SK-N-SH (cell line): Measurements from ENCODE around the gene SNW1. TPM values are rescaled to one million over a fixed set of nuclear protein-coding genes. Genes with fewer than 3 reads are reported as not detected.
A peak's percentile ranks its signal among the peaks of the same experiment; 100 is the strongest.

Source experiments
- CTCF ChIA-PET: fragments of 300-600, 350-600 bp; formaldehyde crosslinking; extraction: SDS; loops from one replicate; lab custom pipeline; 2021; lab: Yijun Ruan, JAX
- POLR2A ChIA-PET: fragments of 350-600 bp; sonication (Branson Sonifier 250); formaldehyde crosslinking; extraction: SDS; loops from one replicate; lab custom pipeline; 2020; ENCODE audit warnings: antibody characterized with exemption, inconsistent platforms; lab: Yijun Ruan, JAX
- DNase-seq: peaks from one replicate; pipeline ENCODE4 v3.0.0; 2012
- H2AFZ ChIP-seq: fragments of 200-600 bp; sonication (generic); 2 replicates; pipeline ENCODE4 v1.8.1; 2016; ENCODE audit warnings: antibody characterized with exemption, mild to moderate bottlenecking, low read depth
- H3F3A ChIP-seq: fragments of 200-600 bp; sonication (generic); replicated peaks from 2 replicates; pipeline ENCODE3; 2016; ENCODE audit warnings: antibody characterized with exemption, mild to moderate bottlenecking; ENCODE audit not compliant: insufficient read depth
- H3K27ac ChIP-seq, 2 experiments: fragments of 200-500 bp in 1 of 2; fragments of 200-600 bp in 1 of 2; sonication (Bioruptor generic) in 1 of 2; sonication (generic), shearing (Covaris generic) in 1 of 2; 2 replicates each; pipeline versions ENCODE4 v1.5.1 to v1.6.1; 2014 to 2016; ENCODE audit warnings: low read depth in 2 of 2, inconsistent platforms in 1 of 2, low read length in 1 of 2, mild to moderate bottlenecking in 1 of 2, mixed read lengths in 1 of 2
- H3K27me3 ChIP-seq: fragments of 200-600 bp; sonication (generic), shearing (Covaris generic); 2 replicates; pipeline ENCODE4 v1.6.1; 2016; ENCODE audit warnings: mixed run types; ENCODE audit not compliant: insufficient read depth
- H3K36me3 ChIP-seq, 2 experiments: fragments of 200-500 bp in 1 of 2; fragments of 200-600 bp in 1 of 2; sonication (Bioruptor generic) in 1 of 2; sonication (generic) in 1 of 2; replicated peaks in 1 of 2; 2 replicates each; pipeline versions ENCODE3 to v1.5.1; 2014 to 2016; ENCODE audit warnings: low read length in 1 of 2, mild to moderate bottlenecking in 1 of 2; ENCODE audit not compliant: insufficient read depth in 2 of 2, control insufficient read depth in 1 of 2
- H3K4me1 ChIP-seq, 2 experiments: fragments of 200-500 bp in 1 of 2; fragments of 200-600 bp in 1 of 2; sonication (Bioruptor generic) in 1 of 2; sonication (generic), shearing (Covaris generic) in 1 of 2; 2 replicates each; pipeline versions ENCODE4 v1.5.1 to v1.6.1; 2014 to 2016; ENCODE audit warnings: low read depth in 1 of 2, low read length in 1 of 2, mixed run types in 1 of 2; ENCODE audit not compliant: insufficient read depth in 2 of 2, control insufficient read depth in 1 of 2
- H3K4me2 ChIP-seq: fragments of 200-600 bp; sonication (generic), shearing (Covaris generic); 2 replicates; pipeline ENCODE4 v1.6.1; 2017; ENCODE audit warnings: mixed run types
- H3K4me3 ChIP-seq, 2 experiments: fragments of 200-500 bp in 1 of 2; fragments of 200-600 bp in 1 of 2; sonication (Bioruptor generic) in 1 of 2; sonication (generic), shearing (Covaris generic) in 1 of 2; 2 replicates each; pipeline versions ENCODE4 v1.5.1 to v1.8.1; 2014 to 2016; ENCODE audit warnings: low read depth in 2 of 2, inconsistent platforms in 1 of 2, low read length in 1 of 2, mild to moderate bottlenecking in 1 of 2, mixed read lengths in 1 of 2, moderate library complexity in 1 of 2
- H3K79me2 ChIP-seq: fragments of 200-600 bp; sonication (generic); 2 replicates; pipeline ENCODE4 v1.8.1; 2017; ENCODE audit warnings: mild to moderate bottlenecking; ENCODE audit not compliant: insufficient read depth
- H3K9ac ChIP-seq: fragments of 200-600 bp; sonication (generic); 2 replicates; pipeline ENCODE4 v1.6.1; 2017; ENCODE audit warnings: mixed run types
- H3K9me2 ChIP-seq: fragments of 200-600 bp; sonication (generic); 2 replicates; pipeline ENCODE4 v1.6.1; 2017; ENCODE audit warnings: mixed run types
- H3K9me3 ChIP-seq: fragments of 200-600 bp; sonication (generic); 2 replicates; pipeline ENCODE4 v1.6.1; 2017; ENCODE audit warnings: mixed run types, mild to moderate bottlenecking, moderate library complexity
- H4K20me1 ChIP-seq: fragments of 200-600 bp; sonication (generic); 2 replicates; pipeline ENCODE4 v1.6.1; 2017; ENCODE audit warnings: mild to moderate bottlenecking, mixed run types; ENCODE audit not compliant: insufficient read depth
- CTCF ChIP-seq: fragments of 200-600 bp; sonication (generic); IDR thresholded peaks from 2 replicates; pipeline ENCODE4 v1.6.1; 2017; ENCODE audit warnings: antibody characterized with exemption, mild to moderate bottlenecking, moderate library complexity
- FOXM1 ChIP-seq: IDR thresholded peaks from 2 replicates; pipeline ENCODE4 v1.4.0; 2012; ENCODE audit warnings: low read depth, mild to moderate bottlenecking
- GATA2 ChIP-seq: sonication (generic); formaldehyde crosslinking; IDR thresholded peaks from 2 replicates; pipeline ENCODE4 v1.5.0; 2020; ENCODE audit warnings: mild to moderate bottlenecking, missing genetic modification reagents
- IRF3 ChIP-seq: fragments of 150-350 bp; IDR thresholded peaks from 2 replicates; pipeline ENCODE4 v1.6.1; 2016; ENCODE audit warnings: mild to moderate bottlenecking, low read depth, low read length
- JUND ChIP-seq: IDR thresholded peaks from 2 replicates; pipeline ENCODE4 v1.4.0; 2012
- NRF1 ChIP-seq: IDR thresholded peaks from 2 replicates; pipeline ENCODE4 v1.6.1; 2012; ENCODE audit warnings: low read depth, mild to moderate bottlenecking, low read length
- RAD21 ChIP-seq: IDR thresholded peaks from 2 replicates; pipeline ENCODE4 v1.6.1; 2012; ENCODE audit warnings: mild to moderate bottlenecking, low read length
- RCOR1 ChIP-seq: fragments of 150-350 bp; IDR thresholded peaks from 2 replicates; pipeline ENCODE4 v1.6.1; 2017; ENCODE audit warnings: antibody characterized with exemption, low read length
- REST ChIP-seq: IDR thresholded peaks from 2 replicates; pipeline ENCODE4 v1.6.1; 2012; ENCODE audit warnings: mild to moderate bottlenecking, low read depth, low read length, moderate library complexity
- SMC3 ChIP-seq: IDR thresholded peaks from 2 replicates; pipeline ENCODE4 v1.6.1; 2012; ENCODE audit warnings: low read depth, low read length, improper control_type of control experiment
- YY1 ChIP-seq: IDR thresholded peaks from 2 replicates; pipeline ENCODE4 v1.4.0; 2012; ENCODE audit warnings: low read depth, mild to moderate bottlenecking
- WGBS: methylation state at CpG from one replicate; pipeline ENCODE4 v1.1.6; 2017; ENCODE audit warnings: low lambda C conversion rate; 5-methylcytosine and 5-hydroxymethylcytosine counted together
- polyA plus RNA-seq, 3 experiments: library from polyadenylated mRNA; depleted of rRNA; stranded (reverse); fragments of >200 nt; gene quantifications; 2 replicates each; pipeline ENCODE4 v1.2.3, GENCODE V29; 2012

The SNW1 gene
- polyA plus RNA-seq, 1 of the 3 experiments (the other 2 are of a cell fraction), result 30.2 TPM

- Histone ChIP-seq H3K4me3 (peak overlapping the region; percentile 86 to 96), H3K27me3 (no peaks in the 10 kb centered on the region), H3K4me2 (peak overlapping the region; percentile 95), H3K9me3 (no peaks in the 10 kb centered on the region), H3K4me1 (peaks cover 17 to 19% of the 10 kb centered on the region in 2 experiments; a peak in 3 of 4 replicates), H3K9me2 (no peaks in the 10 kb centered on the region), H3F3A (peaks cover 8% of the 10 kb centered on the region), H2AFZ (peak overlapping the region; percentile 97), H3K27ac (peak overlapping the region; percentile 58 to 62), H3K79me2 (peaks cover 94% of the 10 kb centered on the region), H4K20me1 (peaks cover 13% of the 10 kb centered on the region; the same call in 1 of the 2 replicates), H3K36me3 (peaks cover 28 to 30% of the 10 kb centered on the region in 2 experiments), H3K9ac (peak overlapping the region; percentile 78)
- WGBS, result under 1% methylated on average over 14 of the region's 14 CpGs
- ChIA-PET CTCF (interaction anchor here (1.6 to 3.2 kb wide), 3 partner anchors 10 to 248 kb away, joined by 8 to 10 read pairs (median 9); no protein-coding TSS in a partner anchor), POLR2A (interaction anchor here (1.4 kb wide), 1 partner anchor 93 kb away, joined by 3 read pairs; the partner anchor contains the start of gene ADCK1)
- TF ChIP-seq REST (no peak), JUND (no peak), CTCF (peak; percentile 57), RAD21 (peak; percentile 41)
- peak; percentile 49 for DNase-seq
Measured at GRCh38 chr14:77707355-77707723, 53.6 kb downstream of the SNW1 start.

- Histone ChIP-seq H3K36me3 (peaks cover 3 to 48% of the 10 kb centered on the region in 2 experiments), H3K4me3 (no peak overlapping the region), H3K4me1 (no peaks in the 10 kb centered on the region), H3K4me2 (no peak overlapping the region), H3K9me2 (no peaks in the 10 kb centered on the region), H3K9ac (no peak overlapping the region), H2AFZ (no peak overlapping the region), H3K27me3 (no peaks in the 10 kb centered on the region), H3F3A (no peaks in the 10 kb centered on the region), H4K20me1 (no peaks in the 10 kb centered on the region), H3K9me3 (no peaks in the 10 kb centered on the region), H3K79me2 (peaks cover 9% of the 10 kb centered on the region; the same call in 1 of the 2 replicates), H3K27ac (no peak overlapping the region)
- 85% methylated on average over 2 of the region's 2 CpGs for WGBS
- ChIA-PET POLR2A (no interaction called here), CTCF (no interaction called here)
- no peak for TF ChIP-seq IRF3
- TF ChIP-seq YY1, result no peak
- TF ChIP-seq CTCF, result no peak
- no peak for TF ChIP-seq RCOR1
- no peak for TF ChIP-seq FOXM1
- TF ChIP-seq SMC3, result no peak
- TF ChIP-seq GATA2 (CRISPR knock-in tag), result no peak
- no peak for TF ChIP-seq NRF1
- no peak for DNase-seq
Measured at GRCh38 chr14:77691259-77691658, 69.7 kb downstream of the SNW1 start.
